ENCODE measurements around the gene RAD51AP2. TPM values are rescaled to one million over a fixed set of nuclear protein-coding genes. Genes with fewer than 3 reads are reported as not detected.
"Not testable (repeated sequence)": the region's sequence is repeated elsewhere in the genome, so short reads cannot be mapped to it uniquely, and the experiment has no call there.

RAD51AP2 gene
- total RNA-seq, result 0.10 TPM

DNA sequence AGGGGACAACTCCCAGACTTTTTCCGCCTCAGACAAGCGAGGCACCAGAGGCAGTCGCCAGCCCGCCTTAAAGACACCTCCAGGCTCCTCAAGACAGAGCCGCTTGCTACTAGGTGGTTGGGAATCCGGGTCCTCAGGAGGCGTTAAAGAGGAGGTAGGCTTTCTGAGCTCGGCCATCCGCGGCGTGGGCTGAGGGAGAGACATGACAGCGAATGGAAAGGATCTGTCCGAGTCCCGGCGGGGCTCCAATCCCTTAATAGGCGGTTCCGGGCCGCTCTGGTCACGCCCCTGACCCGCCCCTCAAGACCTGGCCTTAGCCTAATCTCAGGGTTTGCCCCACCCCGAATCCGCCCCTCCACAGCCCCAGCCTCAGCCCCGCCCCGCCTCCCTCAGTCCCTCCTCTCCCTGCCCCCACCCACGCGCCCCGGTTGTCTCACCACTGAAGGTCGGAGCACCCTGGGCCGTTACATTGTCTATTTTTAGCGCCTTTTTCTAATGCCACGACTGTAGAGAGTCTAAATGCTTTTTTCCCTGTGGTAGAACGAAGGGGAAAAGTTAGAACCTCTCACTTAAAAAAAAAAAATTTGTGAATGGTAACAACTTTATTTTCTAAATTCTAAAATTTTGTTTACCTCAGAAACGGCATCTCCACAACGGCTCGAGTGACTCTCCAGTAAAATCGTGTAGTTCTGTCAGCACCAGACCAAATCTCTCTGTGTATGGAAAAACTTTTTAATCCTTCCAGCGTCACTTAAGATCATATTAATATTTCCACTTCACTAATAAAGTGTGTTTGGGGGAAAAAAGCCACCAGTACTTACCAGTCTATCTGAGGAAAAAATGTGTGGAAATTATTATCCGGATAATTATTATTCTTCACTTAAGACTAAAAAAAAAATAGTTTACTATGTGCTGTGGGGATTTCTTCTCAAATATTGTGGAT, at the start of gene RAD51AP2:
Gene RAD51AP2, minus strand, starts transcription at position 229 of the 943 bp plus-strand sequence. Its CDS starts 25 bp downstream, at position 204.
- DNase-seq, result peak; percentile 94

- DNase-seq, result not testable (repeated sequence)
These were observed 47.5 kb upstream of the RAD51AP2 start for GRCh38 chr2:17565726-17566125.

DNA sequence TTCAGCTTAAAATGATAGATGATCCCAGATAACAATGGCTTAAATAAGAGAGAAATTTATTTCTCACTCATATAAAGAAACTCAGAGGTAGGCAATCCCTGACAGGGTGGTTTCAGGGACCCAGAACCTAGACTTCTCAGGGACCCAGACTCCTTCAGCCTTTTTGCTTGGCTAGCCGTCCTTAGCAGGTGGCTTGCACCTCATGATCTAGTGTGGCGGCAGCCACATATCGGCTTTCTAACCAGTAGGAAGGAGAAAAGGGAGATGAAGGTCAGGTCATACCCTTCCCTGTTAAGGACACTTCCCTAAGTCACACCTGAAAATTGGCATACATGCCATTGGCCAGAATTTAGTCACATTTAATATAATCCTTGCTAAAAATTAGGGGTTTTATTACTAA, 40.6 kb upstream of the RAD51AP2 start:
- DNase-seq, result no peak

DNA sequence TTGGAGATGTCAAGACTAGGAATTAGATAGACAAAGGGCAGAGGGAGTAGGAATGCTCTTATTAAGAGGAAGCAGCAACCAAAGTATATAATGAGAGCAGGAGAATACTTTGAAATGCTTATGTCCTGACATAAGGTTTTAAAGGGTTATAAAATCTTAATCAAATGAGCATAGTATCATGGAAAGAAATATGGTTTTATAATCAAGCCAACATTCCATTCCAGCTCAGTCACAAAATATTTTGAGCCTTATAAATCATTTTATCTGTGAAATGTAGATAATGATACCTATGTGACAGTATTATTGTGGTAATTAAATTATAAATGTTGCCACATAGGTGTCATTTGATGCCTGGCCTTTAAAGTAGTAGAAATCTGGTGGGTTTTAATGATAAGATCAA, 39.8 kb upstream of the RAD51AP2 start:
- no peak for DNase-seq

- DNase-seq, result no peak
These were observed 39.4 kb upstream of the RAD51AP2 start for GRCh38 chr2:17557596-17557995.

GRCh38 chr2:17555150-17555549, 36.9 kb upstream of the RAD51AP2 start:
- DNase-seq, result no peak

GRCh38 chr2:17550907-17551306, 32.7 kb upstream of the RAD51AP2 start:
- DNase-seq, result no peak

DNA sequence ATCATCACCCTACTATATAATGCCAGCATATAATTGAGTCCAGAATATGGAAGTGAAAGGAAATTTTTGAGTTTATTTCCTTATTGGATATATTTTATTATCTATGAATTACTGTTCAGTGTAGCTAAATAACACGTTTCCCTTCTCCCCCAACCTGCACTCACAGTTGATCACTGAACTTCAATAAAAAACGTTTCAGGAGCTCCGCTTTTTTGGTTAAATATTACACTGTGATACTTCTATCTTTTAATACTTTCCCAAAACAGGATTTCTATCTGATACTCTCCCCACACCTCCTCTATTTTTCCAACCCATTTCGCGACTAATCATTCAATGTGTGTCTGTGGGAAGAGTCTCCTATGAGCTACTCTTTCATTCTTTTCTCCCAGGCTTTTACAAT, 29.5 kb upstream of the RAD51AP2 start:
- DNase-seq, result no peak

DNA sequence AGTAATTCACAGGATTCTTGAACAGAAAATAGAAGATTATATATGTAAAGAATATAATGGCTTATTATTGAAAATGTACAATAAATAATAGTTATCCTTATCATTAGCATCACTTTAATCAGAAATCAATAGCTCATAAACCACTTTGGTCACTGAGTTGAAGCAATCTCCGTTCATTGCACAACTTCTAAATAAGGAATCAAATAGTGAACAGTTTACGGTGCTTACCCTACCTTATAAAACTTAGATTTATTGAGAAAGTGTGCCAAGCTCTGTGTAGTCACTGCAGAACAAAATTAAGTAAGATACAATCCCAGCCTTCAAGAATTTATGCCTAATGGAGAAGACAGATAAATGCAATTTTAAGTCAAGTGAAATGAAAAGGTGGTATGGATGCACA, 29.0 kb upstream of the RAD51AP2 start:
- DNase-seq, result no peak

GRCh38 chr2:17545680-17546613, 27.7 kb upstream of the RAD51AP2 start:
- no peak for DNase-seq

- DNase-seq, result no peak
These were observed 26.0 kb upstream of the RAD51AP2 start for GRCh38 chr2:17544256-17544655.

DNA sequence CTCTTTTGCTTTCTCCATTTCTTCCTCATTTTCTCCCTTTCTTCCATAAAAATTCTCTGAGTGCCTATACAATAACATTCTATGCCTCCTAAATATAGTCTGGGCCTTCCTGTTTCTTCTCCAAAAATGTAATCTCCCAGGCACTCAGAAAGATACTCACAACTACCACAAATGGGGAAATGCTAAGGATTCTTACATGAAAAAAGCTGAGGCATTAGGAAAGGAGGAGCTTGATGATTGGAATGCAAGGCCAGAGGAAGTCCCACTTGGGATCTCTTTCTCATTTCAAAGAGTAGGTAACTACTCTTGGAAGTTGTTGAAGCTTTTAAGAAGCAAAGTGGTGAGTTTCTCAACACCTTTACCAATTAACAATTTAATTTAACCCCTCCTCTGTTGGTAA, 25.6 kb upstream of the RAD51AP2 start:
- DNase-seq, result no peak

DNA sequence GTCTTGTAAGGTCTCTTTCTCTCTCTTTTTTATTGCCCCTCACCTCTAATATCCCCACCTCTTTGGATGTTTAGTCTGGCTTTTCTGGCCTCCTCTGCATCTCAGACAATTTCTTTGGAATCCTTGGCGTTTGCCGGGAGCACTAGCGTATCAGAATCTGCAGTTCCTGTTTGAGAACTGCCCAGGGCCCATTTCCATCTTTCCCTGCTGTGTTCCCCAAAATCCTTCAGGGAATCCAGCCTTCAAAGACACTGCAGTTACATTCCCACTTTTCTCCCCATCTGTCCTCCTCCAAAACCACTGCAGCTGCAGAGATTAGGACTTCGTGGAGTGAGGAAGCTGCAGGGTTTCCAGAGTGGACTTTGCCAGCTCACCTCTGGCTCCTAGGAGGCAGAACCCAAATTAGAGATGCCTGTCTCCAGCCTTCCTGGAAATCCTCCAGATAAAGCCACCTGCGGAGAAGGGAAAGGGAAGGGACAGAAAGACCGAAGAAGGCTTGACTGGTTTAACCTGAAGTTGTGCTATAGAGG, 25.0 kb upstream of the RAD51AP2 start:
- no peak for DNase-seq

DNA sequence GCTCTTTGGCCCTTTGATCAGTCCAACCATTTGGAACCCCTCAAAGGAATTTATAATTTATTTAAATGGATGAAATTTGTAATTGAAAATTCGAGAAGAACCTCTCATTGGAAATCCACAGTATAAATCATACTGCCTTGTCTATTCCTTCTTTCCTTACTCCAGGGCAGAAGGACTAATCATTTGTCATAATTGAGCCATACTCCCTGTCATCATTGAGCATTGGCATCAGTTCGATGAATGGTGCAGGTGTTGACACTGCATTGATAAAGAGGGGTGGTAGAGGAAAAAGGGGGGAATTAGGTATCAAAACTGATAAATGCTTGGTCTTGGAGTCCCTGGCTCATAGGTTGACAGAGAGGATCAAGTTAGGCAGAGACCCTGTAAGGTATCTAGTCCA, 24.2 kb upstream of the RAD51AP2 start:
- no peak for DNase-seq

GRCh38 chr2:17541531-17541950, 23.3 kb upstream of the RAD51AP2 start:
- DNase-seq, result no peak

GRCh38 chr2:17540813-17541530, 22.7 kb upstream of the RAD51AP2 start:
- DNase-seq, result peak; percentile 6

DNA sequence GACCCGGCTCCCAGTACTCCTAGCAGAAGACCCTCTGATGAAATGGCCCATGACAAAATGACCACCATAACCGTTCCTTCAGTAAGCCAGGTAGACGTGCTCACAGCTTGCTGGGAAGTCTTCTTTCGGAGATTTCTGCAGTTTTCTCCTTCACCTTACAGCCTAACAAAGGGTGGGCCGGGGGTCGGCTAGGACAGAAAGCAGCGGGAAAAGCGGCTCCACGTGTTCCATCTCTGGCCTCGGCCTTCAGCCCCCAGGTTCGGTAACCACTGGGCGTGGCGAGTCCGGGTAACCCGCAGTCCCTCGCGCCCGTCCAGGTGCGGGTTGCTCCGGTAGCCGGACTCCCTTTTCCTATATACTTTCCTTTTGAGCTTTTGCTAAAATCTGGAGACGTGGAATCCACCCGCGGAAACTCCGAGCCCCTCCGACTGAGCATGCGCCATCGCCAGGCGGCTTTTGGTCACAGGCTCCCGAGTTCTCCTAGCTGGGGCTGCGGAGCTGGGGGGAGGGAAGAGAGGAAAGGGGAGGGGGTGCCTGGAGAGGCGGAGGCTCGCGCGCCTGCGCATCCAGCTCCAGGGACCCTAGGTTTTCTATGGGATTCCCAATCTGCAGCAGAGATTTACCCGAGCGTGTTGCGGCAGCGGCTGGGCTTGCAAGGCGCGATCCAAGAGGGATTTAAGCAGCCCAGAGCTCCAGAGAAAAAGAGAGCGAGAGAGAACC, 22.0 kb upstream of the RAD51AP2 start, which contains the start of gene VSNL1:
Gene VSNL1, plus strand, starts transcription at position 604 of the 720 bp plus-strand sequence. CDS start 51,379 bp downstream, outside the sequence.
- DNase-seq, result peak; percentile 98

GRCh38 chr2:17539611-17540092, 21.4 kb upstream of the RAD51AP2 start:
- DNase-seq, result peak; percentile 73

GRCh38 chr2:17538844-17539554, 20.8 kb upstream of the RAD51AP2 start:
- DNase-seq, result peak; percentile 89

Measured in tongue (tissue), 2 donors.